ENCODE results near the gene DCAF6.

DCAF6 gene

DNA sequence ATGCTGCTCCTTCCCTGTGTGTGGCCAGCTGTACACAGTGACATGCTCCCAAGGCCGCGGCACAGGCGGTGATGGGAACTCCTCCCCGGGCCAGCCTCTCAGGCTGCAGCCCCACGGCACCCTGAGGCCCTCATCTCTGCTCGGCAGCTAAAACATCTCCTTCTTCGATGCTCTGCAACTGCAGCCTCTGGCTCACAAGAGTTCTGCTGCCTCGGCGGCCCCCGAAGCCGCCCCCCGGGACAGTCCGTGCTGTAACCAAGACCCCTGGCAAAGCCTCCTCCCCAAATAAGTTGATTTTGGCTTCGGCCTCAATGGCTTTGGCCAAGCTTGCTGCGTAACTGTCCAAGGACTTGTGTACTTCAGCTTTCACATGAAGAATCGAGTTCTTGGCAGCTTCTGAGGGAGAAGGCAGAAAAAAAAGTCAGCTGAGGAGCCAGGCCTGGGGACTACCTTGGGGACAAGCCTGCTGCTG is 149.0 kb downstream of the DCAF6 start:
- H3K9me3 ChIP-seq (ENCODE audit: control insufficient read depth, insufficient read depth, low read depth, low read length) = no peaks in the 10 kb centered on the region
- H3K27ac ChIP-seq (ENCODE audit: low read depth, low read length) = no peak overlapping the region
- peaks cover 4% of the 10 kb centered on the region; the same call in 1 of the 2 replicates for H3K4me1 ChIP-seq (ENCODE audit: control insufficient read depth, insufficient read depth, low read length)
- H3K4me3 ChIP-seq (ENCODE audit: low read depth, low read length) = no peak overlapping the region
- H3K36me3 ChIP-seq (ENCODE audit: control insufficient read depth, insufficient read depth, low read length) = peaks cover 9% of the 10 kb centered on the region; the same call in 1 of the 2 replicates
- H3K9ac ChIP-seq (ENCODE audit: low read length) = no peak overlapping the region
- no peaks in the 10 kb centered on the region for H3K27me3 ChIP-seq (ENCODE audit: control insufficient read depth, insufficient read depth, low read length)

DNA sequence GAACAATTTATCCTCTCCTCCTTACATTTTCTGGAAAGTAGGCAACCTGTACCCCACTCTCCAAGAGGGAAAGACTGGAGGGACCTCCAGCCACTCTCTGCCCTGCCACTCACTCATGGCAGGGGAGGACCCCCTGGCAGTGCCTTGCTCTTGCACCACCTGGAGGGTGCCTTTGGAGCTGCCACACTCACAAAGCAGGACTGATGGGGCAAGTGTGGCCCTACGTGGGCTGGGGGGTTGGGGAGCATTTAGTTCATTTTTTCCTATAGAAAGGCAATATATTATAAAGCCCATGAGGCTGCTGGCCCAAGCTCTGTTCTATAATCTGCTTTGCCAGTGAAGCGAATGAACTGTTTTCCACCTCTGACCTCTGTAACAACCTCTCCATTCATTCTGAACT is 150.0 kb downstream of the DCAF6 start:
- Histone ChIP-seq H3K36me3 (ENCODE audit: control insufficient read depth, insufficient read depth, low read length) (peaks cover 9% of the 10 kb centered on the region; the same call in 1 of the 2 replicates), H3K9ac (ENCODE audit: low read length) (no peak overlapping the region), H3K4me3 (ENCODE audit: low read depth, low read length) (no peak overlapping the region), H3K4me1 (ENCODE audit: control insufficient read depth, insufficient read depth, low read length) (peaks cover 4% of the 10 kb centered on the region; the same call in 1 of the 2 replicates), H3K27me3 (ENCODE audit: control insufficient read depth, insufficient read depth, low read length) (no peaks in the 10 kb centered on the region), H3K9me3 (ENCODE audit: control insufficient read depth, insufficient read depth, low read depth, low read length) (no peaks in the 10 kb centered on the region), H3K27ac (ENCODE audit: low read depth, low read length) (no peak overlapping the region)

DNA sequence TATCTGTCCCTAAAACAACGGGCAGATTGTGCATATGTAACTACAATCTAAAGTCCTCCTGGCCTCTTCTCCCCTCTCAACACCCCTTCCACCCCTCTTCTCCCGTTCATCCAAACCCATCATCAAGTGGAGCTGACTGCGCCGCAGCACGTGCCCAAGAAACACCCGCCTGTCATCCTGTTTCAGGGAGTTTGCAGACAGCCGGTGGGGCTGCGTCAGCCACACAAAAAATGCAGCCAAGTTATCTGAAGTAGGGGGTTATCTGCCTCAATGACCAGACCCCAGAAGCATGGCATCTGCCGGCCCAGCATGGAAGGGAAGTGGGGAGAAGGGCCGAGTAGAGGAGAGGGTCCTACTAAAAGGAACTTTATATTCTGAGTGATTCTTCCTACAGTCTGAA is 151.2 kb downstream of the DCAF6 start:
- H3K4me3 ChIP-seq (ENCODE audit: low read depth, low read length) = no peak overlapping the region
- H3K27ac ChIP-seq (ENCODE audit: low read depth, low read length) = no peak overlapping the region
- peaks cover 9% of the 10 kb centered on the region; the same call in 1 of the 2 replicates for H3K36me3 ChIP-seq (ENCODE audit: control insufficient read depth, insufficient read depth, low read length)
- H3K27me3 ChIP-seq (ENCODE audit: control insufficient read depth, insufficient read depth, low read length) = no peaks in the 10 kb centered on the region
- peaks cover 10% of the 10 kb centered on the region; the same call in 1 of the 2 replicates for H3K4me1 ChIP-seq (ENCODE audit: control insufficient read depth, insufficient read depth, low read length)
- no peaks in the 10 kb centered on the region for H3K9me3 ChIP-seq (ENCODE audit: control insufficient read depth, insufficient read depth, low read depth, low read length)
- H3K9ac ChIP-seq (ENCODE audit: low read length) = no peak overlapping the region

DNA sequence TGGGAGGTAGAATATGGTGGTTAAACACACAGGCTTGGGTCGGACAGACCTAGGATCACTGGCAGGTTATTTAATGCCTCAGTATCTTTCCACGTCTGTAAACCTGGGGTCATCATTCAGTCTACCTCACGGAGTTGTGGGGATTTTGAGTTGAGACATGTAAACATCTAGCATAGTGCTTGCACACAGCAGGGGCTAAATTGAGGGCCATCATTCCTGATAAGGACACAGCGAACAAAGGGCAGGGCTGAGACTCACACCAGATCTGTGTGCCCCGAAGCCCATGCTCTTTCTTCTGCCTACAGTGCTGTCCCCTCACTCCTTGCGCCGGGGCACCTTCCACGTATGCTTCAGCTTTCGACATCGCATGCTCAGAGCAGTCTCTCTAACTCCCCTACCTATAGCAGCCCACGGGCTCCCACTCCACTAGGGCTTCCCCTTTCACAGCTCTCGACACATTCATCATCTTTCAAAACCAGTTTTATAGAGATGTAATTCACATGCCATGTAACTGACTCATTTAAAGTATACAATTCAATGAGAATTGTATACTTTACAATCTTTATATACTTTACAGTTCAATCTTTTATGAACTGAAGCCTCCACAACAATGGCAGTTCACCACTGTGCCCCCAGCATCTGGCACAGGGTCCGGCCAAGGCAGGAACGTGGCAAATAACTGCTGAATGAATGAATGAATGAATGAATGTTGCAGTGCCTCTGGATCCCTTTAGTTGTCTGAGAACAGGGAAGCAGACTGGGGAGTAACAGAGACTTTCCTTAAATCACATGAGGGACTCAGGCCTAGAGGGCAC is 152.2 kb downstream of the DCAF6 start:
- Histone ChIP-seq H3K27ac (ENCODE audit: low read depth, low read length) (no peak overlapping the region), H3K27me3 (ENCODE audit: control insufficient read depth, insufficient read depth, low read length) (no peaks in the 10 kb centered on the region), H3K36me3 (ENCODE audit: control insufficient read depth, insufficient read depth, low read length) (peaks cover 9% of the 10 kb centered on the region; the same call in 1 of the 2 replicates), H3K4me3 (ENCODE audit: low read depth, low read length) (no peak overlapping the region), H3K9me3 (ENCODE audit: control insufficient read depth, insufficient read depth, low read depth, low read length) (no peaks in the 10 kb centered on the region), H3K9ac (ENCODE audit: low read length) (no peak overlapping the region), H3K4me1 (ENCODE audit: control insufficient read depth, insufficient read depth, low read length) (peaks cover 12% of the 10 kb centered on the region; the same call in 1 of the 2 replicates)

DNA sequence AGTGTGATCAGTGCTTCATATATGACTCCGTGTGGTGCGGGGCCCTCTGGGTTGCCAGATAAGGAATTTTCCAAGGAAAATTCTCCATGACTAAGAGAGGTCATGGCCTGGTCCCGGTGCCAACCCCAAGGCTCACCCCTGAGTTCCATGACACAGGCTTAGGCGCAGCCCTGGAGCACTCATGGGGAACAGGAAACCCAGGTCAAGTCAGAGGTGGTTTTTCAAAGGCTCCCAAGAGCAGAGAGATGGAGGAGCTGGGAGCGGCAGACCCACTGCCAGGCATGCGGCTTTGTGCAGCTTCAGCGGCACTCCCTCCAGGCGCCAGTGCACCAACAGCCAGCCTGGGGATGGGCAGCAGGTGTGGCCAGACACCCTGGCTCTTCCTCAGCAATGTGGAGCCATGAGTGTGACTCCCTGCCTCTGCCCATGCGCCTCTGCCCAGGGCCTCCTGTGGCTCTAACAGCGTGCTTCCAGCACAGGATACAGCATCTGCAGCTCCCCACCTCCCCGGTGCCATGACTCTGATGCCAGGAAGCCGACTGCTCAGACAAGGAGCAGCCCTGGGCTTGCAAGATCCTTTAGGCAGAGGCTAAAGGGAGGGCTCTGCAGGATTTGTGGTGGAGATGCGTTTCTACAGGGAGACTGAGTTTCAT is 153.0 kb downstream of the DCAF6 start:
- peaks cover 12% of the 10 kb centered on the region; the same call in 1 of the 2 replicates for H3K4me1 ChIP-seq (ENCODE audit: control insufficient read depth, insufficient read depth, low read length)

DNA sequence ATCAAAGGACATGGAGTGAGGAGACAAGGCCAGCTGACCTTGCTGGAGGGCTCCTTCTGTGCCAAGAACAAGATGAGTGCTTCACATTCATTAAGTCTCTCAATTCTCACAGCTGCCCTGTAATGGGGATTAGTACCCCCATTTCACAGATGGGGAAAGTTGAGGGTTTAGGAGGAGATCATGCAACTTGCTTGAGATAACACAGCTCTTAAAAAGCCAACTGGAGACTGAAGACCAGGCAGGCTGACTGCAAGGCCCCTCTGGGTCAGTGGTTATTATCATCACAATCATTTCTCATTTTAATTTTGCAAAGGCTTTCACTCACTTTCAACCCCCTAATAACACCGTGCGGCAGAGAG is 153.5 kb downstream of the DCAF6 start:
- peaks cover 4% of the 10 kb centered on the region; the same call in 1 of the 2 replicates for H3K36me3 ChIP-seq (ENCODE audit: control insufficient read depth, insufficient read depth, low read length)
- H3K9ac ChIP-seq (ENCODE audit: low read length) = no peak overlapping the region
- no peaks in the 10 kb centered on the region for H3K27me3 ChIP-seq (ENCODE audit: control insufficient read depth, insufficient read depth, low read length)
- no peaks in the 10 kb centered on the region for H3K9me3 ChIP-seq (ENCODE audit: control insufficient read depth, insufficient read depth, low read depth, low read length)
- H3K4me1 ChIP-seq (ENCODE audit: control insufficient read depth, insufficient read depth, low read length) = peaks cover 12% of the 10 kb centered on the region; the same call in 1 of the 2 replicates
- no peak overlapping the region for H3K4me3 ChIP-seq (ENCODE audit: low read depth, low read length)
- no peak overlapping the region for H3K27ac ChIP-seq (ENCODE audit: low read depth, low read length)

More for the DNA sequence above, 153.0 kb downstream of the DCAF6 start:
- H3K9me3 ChIP-seq (ENCODE audit: control insufficient read depth, insufficient read depth, low read depth, low read length) = no peaks in the 10 kb centered on the region
- no peak overlapping the region for H3K4me3 ChIP-seq (ENCODE audit: low read depth, low read length)
- H3K27me3 ChIP-seq (ENCODE audit: control insufficient read depth, insufficient read depth, low read length) = no peaks in the 10 kb centered on the region
- H3K9ac ChIP-seq (ENCODE audit: low read length) = no peak overlapping the region
- H3K36me3 ChIP-seq (ENCODE audit: control insufficient read depth, insufficient read depth, low read length) = peaks cover 4% of the 10 kb centered on the region; the same call in 1 of the 2 replicates
- no peak overlapping the region for H3K27ac ChIP-seq (ENCODE audit: low read depth, low read length)

DNA sequence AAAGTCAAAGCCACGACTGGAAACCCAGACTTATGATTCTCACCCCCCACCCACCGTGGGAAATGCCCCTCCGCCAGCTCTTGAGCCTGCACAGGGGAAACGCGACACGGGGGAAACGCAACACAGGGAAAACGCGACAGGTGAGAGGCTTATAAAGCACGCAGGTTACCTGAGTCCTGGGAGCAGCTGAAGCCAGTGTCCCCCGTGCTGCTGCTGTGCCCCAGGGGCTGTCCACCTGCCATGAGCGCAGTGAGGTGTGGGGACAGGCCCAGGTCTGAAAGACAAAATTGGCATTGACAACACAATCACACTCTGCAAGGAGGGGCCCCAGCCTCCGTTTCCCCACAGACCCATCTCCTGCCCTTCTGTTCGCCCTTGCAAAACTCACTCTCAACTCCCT is 153.9 kb downstream of the DCAF6 start:
- Histone ChIP-seq H3K9me3 (ENCODE audit: control insufficient read depth, insufficient read depth, low read depth, low read length) (no peaks in the 10 kb centered on the region), H3K27ac (ENCODE audit: low read depth, low read length) (no peak overlapping the region), H3K36me3 (ENCODE audit: control insufficient read depth, insufficient read depth, low read length) (peaks cover 4% of the 10 kb centered on the region; the same call in 1 of the 2 replicates), H3K27me3 (ENCODE audit: control insufficient read depth, insufficient read depth, low read length) (no peaks in the 10 kb centered on the region), H3K9ac (ENCODE audit: low read length) (no peak overlapping the region), H3K4me3 (ENCODE audit: low read depth, low read length) (no peak overlapping the region), H3K4me1 (ENCODE audit: control insufficient read depth, insufficient read depth, low read length) (peaks cover 12% of the 10 kb centered on the region; the same call in 1 of the 2 replicates)

DNA sequence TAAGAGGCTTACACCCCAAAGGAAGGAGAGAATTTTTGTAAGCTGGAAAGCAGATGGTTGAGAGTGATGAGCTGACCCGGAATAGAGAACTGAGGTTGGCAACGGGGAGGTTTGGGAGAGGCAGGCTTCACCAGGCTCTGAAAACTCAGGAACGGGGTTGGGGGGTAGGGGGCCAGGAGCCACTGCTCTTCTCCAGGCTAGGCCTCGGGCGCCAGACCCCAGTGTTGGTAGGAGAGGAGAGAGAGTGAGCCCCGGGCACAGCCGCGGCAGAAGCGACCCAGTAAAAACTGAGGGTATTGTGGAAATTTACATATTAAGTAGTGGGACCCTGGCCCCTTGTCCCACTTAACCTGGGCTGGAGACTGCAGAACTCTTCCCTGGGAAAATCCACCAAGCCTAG is 154.6 kb downstream of the DCAF6 start:
- H3K27ac ChIP-seq (ENCODE audit: low read depth, low read length) = no peak overlapping the region
- H3K9me3 ChIP-seq (ENCODE audit: control insufficient read depth, insufficient read depth, low read depth, low read length) = no peaks in the 10 kb centered on the region
- H3K9ac ChIP-seq (ENCODE audit: low read length) = no peak overlapping the region
- H3K36me3 ChIP-seq (ENCODE audit: control insufficient read depth, insufficient read depth, low read length) = peaks cover 5% of the 10 kb centered on the region; the same call in 1 of the 2 replicates
- H3K4me3 ChIP-seq (ENCODE audit: low read depth, low read length) = no peak overlapping the region
- peaks cover 12% of the 10 kb centered on the region; the same call in 1 of the 2 replicates for H3K4me1 ChIP-seq (ENCODE audit: control insufficient read depth, insufficient read depth, low read length)
- no peaks in the 10 kb centered on the region for H3K27me3 ChIP-seq (ENCODE audit: control insufficient read depth, insufficient read depth, low read length)

DNA sequence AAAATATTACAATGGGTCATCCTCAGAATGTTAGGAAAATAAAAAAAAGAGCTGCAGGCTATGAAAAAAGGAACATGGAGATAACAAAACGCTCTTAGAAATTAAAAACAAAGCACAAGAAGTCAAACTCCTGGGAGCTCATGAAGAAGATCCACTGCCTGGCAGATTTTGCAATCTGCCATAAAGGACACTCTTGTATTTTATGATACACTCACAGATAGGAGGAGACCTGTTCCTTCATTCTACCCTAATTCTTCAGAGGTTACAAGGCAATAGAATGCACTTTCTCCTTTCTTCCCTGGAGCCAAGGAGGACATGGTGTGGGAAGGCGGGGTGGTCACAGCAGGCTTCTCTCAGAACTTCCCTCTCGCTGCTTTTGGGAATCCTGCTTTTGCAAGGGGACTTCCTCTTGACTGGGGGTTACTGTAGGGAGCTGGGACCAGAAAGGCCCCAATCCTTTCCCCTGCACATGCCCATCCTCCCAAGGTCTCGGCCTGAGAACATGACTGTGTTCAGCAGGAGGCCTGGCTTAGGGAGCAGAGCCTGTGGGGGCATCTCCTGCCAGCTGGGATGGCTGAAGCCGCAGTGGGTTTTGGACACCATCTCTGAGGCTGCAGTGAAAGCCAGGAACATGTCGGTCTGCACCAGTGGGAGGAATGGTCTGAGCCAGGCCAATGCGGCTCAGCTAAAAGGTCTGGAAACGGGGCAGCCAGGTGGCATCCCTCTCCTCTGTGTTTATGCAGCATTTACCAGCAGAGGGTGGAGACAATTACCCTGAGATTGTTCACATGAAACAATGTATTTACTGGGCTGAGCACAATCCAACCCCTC is 155.5 kb downstream of the DCAF6 start:
- Histone ChIP-seq H3K36me3 (ENCODE audit: control insufficient read depth, insufficient read depth, low read length) (peaks cover 12% of the 10 kb centered on the region; the same call in 1 of the 2 replicates), H3K27me3 (ENCODE audit: control insufficient read depth, insufficient read depth, low read length) (no peaks in the 10 kb centered on the region), H3K4me3 (ENCODE audit: low read depth, low read length) (no peak overlapping the region), H3K4me1 (ENCODE audit: control insufficient read depth, insufficient read depth, low read length) (peaks cover 12% of the 10 kb centered on the region; the same call in 1 of the 2 replicates), H3K9me3 (ENCODE audit: control insufficient read depth, insufficient read depth, low read depth, low read length) (no peaks in the 10 kb centered on the region), H3K9ac (ENCODE audit: low read length) (no peak overlapping the region), H3K27ac (ENCODE audit: low read depth, low read length) (no peak overlapping the region)

DNA sequence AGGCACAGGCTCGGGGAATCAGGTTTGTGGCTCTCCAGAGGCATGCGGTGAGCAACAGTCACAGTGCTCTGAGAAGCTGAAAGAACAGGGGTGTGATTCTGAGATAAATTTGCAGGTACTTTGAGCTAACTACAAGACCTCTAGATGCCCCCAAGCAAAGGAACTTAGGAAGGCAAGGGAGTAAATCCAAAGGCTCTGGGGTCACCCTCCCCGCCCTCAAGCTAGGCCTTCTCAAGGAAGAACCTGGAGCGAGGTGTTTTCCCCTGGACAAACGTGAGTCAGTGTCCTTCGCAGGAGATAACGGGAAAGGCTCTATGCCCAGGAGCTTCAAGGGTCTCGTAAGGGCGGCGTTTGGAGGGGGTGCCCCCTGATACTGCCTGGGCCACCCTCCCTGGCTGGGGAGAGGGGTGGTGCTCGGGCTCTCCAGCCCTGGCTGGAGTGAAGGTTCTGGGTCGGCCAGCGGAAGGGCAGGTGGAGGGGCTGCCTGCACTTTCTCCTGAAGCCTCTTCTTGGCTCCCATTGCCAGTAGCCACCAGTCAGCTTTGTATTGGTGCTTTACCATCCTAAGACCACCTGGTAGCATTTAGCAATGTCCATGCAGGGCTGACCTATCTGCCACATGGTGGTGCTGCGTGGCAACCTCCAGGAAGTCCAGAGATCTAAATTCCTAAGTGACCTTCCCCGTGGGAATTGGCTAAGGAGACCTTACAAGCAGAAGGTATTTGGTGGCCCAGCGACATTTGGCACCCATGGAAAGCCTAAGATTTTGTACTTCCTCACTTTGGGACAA is 156.3 kb downstream of the DCAF6 start:
- Histone ChIP-seq H3K4me3 (ENCODE audit: low read depth, low read length) (no peak overlapping the region), H3K27me3 (ENCODE audit: control insufficient read depth, insufficient read depth, low read length) (no peaks in the 10 kb centered on the region), H3K4me1 (ENCODE audit: control insufficient read depth, insufficient read depth, low read length) (peaks cover 12% of the 10 kb centered on the region; the same call in 1 of the 2 replicates), H3K27ac (ENCODE audit: low read depth, low read length) (no peak overlapping the region), H3K36me3 (ENCODE audit: control insufficient read depth, insufficient read depth, low read length) (0 out of 2 replicates have a peak, but pooled peaks cover 10% of the 10 kb centered on the region), H3K9ac (ENCODE audit: low read length) (no peak overlapping the region), H3K9me3 (ENCODE audit: control insufficient read depth, insufficient read depth, low read depth, low read length) (no peaks in the 10 kb centered on the region)
